ENCODE data around the gene DNAI7.

Gene DNAI7

GRCh38 chr12:25101092-25101445 is 93.9 kb downstream of the DNAI7 start:
- no peak for DNase-seq (ENCODE audit: low read depth)

GRCh38 chr12:25100194-25101091 is 94.5 kb downstream of the DNAI7 start:
- no peak for DNase-seq (ENCODE audit: low read depth)

- DNase-seq (ENCODE audit: low read depth), result no peak
Observed at GRCh38 chr12:25099010-25099409, 96.0 kb downstream of the DNAI7 start.

DNA sequence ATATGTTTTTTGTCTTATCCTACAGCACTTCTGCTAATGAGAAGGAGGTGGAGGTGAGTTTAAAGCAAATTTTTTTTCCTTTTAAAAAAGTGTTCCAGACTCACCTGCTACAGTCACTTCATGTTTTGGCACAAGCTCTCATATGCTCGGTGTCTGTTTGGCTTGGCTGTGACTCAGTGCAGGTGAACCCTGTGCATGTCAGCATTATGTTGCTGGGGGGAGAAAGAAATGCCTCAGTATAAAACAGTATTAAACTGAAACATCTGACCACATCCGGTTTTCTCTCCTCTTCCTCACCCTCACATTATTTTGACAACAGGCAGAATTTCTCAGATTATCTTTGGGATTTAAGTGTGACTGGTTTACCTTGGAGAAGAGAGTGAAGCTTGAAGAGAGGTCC is 105.2 kb downstream of the DNAI7 start:
- DNase-seq (ENCODE audit: low read depth), result no peak

GRCh38 chr12:25087596-25087995 is 107.4 kb downstream of the DNAI7 start:
- no peak for DNase-seq (ENCODE audit: low read depth)

- no peak for DNase-seq (ENCODE audit: low read depth)
Observed at GRCh38 chr12:25084816-25085215, 110.1 kb downstream of the DNAI7 start.

DNA sequence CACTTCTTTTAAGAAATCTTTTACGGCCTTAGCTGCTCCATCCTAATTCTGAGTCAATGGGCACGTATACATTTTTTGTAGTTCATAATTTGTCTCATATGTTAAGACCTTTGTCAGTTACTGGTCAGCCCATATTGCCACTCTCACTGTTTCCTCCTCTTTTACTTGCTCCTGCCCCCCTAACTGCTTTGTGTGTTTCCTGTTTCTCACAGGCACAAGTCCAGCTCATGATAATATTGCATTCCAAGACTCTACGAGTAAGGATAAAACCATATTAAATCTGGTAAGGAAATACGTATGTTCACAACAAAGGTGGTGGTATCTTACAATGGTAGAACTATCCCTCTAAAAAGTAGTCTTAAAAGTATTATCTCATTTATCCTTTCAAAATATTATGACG is 111.7 kb downstream of the DNAI7 start:
- no peak for DNase-seq (ENCODE audit: low read depth)

DNA sequence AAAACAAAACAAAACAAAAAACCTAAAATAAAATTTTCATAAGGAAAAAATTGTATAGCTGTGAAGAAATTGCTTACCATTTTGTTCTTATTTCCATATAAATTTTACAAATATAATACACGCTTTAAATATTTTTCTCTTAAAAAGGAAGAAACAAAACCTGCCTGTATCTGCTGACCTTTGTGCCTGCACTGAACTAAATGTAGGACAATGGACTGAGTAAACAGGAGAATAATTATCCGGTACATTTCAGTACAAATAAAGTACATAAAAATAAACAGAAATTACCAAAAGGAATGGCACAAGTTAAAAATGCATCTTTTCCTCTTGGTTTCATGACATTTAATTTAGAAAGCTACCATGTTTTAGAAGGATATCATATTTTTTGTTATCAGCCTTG is 112.3 kb downstream of the DNAI7 start:
- no peak for DNase-seq (ENCODE audit: low read depth)

DNA sequence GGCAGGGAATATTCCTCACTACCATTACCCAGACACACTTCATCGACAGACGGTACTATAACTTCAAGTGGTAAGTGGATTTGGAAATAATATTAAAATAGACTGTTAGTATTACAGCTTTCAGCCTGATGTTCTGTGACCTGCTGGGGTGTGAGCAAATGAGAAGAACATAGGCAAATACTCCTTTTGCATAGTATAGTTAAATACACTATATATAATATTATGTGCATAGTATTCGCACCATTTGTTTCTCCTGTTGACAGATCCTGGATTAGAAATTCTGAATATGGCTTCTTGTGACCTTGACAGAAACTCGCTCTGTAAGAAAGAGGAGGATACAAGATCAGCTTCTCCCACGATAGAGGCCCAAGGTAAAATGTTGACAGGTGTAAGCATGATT is 115.6 kb downstream of the DNAI7 start:
- DNase-seq (ENCODE audit: low read depth), result no peak

DNA sequence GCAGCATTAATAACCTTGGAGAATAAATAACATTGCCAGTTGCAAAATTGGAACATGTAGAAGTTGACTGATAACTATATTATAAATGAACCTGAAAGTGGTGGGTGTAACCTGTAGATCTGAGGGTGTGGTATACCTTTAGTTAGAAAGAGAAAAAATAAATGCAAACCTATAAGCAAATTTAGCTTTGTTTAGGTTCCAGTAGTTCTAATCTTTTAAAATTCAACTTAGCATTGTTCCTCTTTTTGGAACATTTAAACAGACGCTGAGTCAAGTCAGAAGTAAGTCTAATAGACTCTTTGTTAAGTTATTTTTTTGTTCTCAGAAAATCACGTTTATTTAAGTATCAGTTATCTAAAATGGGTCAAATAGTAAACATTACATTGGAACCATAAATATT is 120.0 kb downstream of the DNAI7 start:
- DNase-seq (ENCODE audit: low read depth), result no peak

DNA sequence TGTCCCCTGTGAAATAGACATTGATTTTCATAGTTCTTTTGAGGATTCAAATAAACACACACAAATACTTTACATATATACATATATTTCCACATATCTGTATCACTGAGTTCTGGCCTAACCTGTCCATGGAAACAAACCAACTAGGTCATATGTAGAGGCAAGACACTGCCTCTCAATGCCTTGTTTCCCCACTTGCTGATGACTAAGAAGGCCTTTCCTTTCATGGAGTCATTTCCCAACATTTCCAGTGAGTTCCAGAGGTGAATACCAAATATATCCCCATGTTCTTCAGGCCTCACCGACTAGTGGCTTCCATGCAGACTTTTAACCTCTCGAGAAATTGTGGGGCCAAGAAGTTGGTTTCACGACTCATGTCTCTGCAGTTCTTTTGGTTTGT is 120.8 kb downstream of the DNAI7 start:
- DNase-seq (ENCODE audit: low read depth), result no peak

GRCh38 chr12:25072906-25073650 is 121.9 kb downstream of the DNAI7 start:
- DNase-seq (ENCODE audit: low read depth), result no peak

DNA sequence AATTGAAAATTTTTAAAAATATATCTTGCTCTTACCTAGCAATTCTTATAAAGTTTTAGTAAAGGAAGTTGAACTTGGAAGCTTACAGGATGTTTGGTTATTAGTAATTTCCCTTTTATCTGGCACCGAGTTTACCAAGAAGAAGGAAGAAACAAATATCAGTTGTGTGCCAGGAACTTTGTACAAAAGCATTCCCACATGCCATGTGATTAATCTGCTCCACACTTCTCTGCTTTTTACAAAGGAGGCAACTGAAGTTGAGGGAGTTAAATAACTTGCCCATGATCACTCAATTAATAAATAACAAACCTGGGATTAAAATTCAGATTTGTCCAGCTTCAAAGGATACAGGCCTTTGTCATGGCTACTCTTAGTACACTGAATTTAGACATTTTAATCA is 123.6 kb downstream of the DNAI7 start:
- no peak for DNase-seq (ENCODE audit: low read depth)

DNA sequence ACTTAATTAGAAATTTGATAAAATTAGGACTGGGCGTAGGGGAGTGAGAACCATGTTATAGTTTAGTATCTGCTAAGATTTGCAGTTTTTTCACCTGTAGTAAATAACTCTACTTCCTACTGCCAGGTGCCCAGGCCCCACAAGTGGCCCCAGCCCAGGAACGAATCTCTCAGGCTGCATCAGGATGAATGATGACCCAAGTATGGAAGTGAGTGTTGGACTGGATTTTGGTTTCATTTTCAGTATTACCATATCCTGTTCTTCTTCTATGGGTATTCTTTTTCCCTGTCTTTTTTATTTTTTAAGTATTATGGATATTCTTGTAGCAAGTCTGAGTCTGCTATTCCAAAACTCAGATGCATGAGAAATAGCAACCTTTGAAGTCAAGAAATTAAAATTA is 125.7 kb downstream of the DNAI7 start:
- no peak for DNase-seq (ENCODE audit: low read depth)

GRCh38 chr12:25065035-25065434 is 129.9 kb downstream of the DNAI7 start:
- no peak for DNase-seq (ENCODE audit: low read depth)

DNA sequence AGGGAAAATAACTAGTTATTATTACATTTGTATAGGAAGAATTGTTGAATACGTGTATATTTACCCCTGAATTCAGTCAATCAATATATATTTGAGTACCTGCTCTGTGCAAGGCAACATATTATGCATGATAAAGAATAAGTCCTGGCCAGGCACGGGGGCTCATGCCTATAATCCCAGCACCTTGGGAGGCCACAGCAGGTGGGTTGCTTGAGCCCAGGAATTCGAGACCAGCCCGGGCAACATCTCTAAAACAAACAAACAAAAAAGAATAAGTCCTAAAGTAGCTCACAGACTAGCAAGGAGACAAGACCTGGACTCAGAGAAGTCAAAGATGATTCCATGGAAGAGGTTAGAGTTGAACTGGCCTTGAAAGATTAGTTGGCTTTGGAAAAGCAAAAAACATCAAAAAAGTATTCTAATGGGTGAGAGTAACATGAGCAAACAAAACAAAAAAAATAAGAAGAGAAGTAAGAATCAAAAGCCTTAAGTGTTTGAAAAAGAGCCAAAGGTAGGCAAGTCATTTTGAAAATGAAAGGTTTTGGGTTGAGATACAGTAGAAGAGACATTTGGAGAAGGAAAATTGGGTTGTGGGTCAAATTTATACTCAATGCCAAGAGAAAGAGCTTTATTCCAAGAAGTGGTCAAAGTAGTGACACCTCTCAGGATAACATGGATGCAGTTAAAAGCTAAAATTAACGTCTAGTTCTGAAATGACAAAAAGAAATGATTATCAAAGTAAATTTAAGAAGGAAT is 130.9 kb downstream of the DNAI7 start:
- no peak for DNase-seq (ENCODE audit: low read depth)

- DNase-seq (ENCODE audit: low read depth), result no peak
Observed at GRCh38 chr12:25058658-25059058, 136.3 kb downstream of the DNAI7 start.
